Activated CD8-positive, alpha-beta memory T cell treated with anti-CD3 and anti-CD28 coated beads for 24 hours (primary cell): ENCODE measurements around the gene PPM1L.

ENCODE experiments used
- DNase-seq: peaks from one replicate; pipeline ENCODE4 v3.0.0-alpha.2; 2020

Gene PPM1L

GRCh38 chr3:160810362-160811236 is 54.6 kb downstream of the PPM1L start:
- no peak for DNase-seq

DNA sequence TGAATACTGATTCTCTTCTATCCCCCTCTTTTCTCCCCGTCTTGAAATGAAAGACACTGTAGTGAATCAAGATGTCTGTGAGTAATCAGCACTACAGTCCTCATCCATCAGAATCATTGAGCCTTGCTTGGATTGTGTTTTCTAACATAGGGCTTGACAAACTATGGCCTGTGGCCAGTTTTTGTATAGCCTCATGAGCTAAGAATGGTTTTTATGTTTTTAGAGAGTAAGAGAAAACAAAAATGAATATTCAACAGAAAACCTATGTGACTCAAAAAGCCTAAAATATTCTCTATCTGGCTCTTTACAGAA is 55.2 kb downstream of the PPM1L start:
- DNase-seq: no peak

GRCh38 chr3:160812304-160812703 is 56.3 kb downstream of the PPM1L start:
- no peak for DNase-seq

GRCh38 chr3:160815280-160815679 is 59.2 kb downstream of the PPM1L start:
- DNase-seq: no peak

- DNase-seq: no peak
Observed at GRCh38 chr3:160820022-160820421, 64.0 kb downstream of the PPM1L start.

DNA sequence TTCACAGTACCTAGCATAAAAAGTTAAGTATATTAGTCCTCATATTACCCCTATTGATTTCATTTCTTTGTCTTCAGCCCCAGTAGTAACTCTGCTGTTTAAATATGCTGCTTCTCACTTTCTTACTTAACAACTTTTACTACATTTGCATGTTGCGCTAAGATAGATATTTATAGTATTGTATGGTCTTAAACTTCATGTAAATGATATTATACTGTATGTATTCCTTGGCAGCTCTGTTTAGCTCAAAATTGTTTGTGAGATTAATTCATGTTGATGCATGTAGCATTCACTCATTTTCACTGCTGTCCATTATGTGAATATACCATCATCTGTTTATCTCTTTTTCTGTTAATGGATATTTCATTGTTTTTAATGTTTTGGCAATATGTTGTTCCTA is 64.4 kb downstream of the PPM1L start:
- no peak for DNase-seq

DNA sequence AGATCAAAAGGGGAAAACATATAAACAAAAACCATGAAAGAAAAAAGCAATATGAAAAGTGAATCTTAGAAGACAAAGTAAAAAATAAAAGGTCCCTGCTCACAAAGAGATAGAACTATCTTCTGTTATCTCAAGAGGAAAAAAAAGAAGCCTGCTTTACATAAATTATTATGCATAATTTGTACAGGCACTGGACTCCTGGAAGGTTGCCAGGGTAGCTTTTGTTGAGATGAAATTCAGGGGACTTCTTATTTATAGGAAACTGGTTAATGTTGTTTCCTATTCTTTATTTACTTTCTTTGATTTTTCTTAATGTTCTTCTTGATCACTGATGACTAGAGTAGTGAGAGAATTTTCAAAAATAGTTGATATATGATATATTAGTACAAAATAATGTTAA is 66.9 kb downstream of the PPM1L start:
- DNase-seq: no peak

GRCh38 chr3:160825311-160825800 is 69.3 kb downstream of the PPM1L start:
- no peak for DNase-seq

DNA sequence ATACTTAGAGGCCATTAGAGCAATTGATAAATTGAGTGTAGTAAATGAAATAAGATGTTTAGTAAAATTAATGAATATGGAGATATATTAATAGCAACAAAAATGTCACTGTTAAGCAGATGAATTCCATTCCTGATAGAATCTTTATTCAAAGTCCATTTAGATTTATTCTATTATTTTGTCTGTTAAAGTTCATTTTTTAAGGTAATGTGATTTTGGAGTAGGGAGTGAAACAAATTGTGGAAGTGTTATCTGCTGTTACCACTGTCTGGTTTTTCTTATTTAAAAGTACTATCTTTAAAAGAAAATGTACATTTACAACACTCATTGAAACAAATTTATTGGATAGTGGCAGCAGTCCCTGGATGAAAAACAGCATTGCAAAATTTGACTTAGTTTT is 70.4 kb downstream of the PPM1L start:
- DNase-seq: no peak

DNA sequence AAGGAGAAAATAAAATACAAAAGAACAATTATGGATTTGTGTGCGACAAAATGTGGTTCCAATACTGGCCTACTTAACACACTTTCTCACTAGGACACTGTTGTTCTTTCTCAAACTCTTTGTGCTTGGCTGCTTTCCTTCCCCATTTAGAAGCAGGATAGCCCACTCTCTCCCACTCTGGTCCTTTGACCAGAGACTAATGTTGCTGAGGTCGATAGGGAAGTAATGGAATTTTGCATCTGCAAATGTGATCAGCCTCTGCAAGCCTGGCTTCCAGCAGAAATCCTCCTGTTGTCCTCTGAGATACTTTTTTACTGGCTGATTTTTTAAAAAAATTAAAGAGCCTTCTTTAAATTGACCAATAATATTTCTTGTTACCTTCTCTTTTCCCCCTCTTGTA is 71.0 kb downstream of the PPM1L start:
- no peak for DNase-seq

DNA sequence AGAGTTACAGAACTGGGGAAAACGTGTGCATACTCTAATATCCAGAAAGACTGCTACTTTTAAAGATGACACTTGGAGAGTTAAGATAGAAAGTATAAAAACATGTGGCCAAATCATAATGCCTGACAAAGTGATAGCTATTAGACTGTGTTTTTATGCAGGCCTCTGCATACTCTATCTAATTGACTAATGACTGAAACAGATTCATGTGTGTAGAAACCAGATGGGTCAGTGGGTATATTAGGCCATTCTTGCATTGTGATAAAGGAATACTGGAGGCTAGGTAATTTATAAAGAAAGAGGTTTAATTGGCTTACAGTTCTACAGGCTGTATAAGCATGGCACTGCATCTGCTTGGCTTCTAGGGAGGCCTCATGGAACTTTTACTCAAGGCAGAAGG is 71.5 kb downstream of the PPM1L start:
- no peak for DNase-seq

GRCh38 chr3:160828880-160829279 is 72.8 kb downstream of the PPM1L start:
- DNase-seq: no peak

- DNase-seq: no peak
Observed at GRCh38 chr3:160829486-160830009, 73.5 kb downstream of the PPM1L start.

- DNase-seq: no peak
Observed at GRCh38 chr3:160830796-160831195, 74.8 kb downstream of the PPM1L start.

- no peak for DNase-seq
Observed at GRCh38 chr3:160831401-160831800, 75.4 kb downstream of the PPM1L start.

DNA sequence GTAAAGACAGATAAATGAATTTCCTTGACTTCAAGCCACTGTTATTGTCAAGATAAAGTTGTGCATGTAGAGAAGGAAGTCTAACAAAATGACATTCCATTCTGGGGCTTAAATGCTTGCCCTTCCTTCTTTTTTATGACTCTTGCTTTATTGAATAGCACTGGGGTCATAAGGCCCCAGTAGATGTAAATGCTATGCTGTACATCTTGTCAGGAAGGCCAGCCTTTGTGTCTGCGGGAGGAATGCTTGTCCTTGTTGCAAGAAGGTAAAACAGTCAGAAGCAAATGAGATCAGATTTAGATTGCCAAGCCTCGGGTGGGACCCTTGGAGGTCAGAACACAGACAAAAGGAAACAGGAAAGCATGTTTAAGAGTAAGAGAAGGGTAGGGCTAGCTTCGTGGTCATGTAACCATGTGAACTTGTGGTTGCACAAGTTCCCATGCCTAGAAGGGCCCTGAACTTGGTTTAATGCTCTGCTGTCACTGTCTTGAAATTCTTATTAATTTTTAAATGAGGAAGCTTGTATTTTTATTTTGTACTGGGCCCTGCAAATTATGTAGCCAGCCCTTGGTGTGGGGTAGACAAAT is 81.5 kb downstream of the PPM1L start:
- DNase-seq: no peak

DNA sequence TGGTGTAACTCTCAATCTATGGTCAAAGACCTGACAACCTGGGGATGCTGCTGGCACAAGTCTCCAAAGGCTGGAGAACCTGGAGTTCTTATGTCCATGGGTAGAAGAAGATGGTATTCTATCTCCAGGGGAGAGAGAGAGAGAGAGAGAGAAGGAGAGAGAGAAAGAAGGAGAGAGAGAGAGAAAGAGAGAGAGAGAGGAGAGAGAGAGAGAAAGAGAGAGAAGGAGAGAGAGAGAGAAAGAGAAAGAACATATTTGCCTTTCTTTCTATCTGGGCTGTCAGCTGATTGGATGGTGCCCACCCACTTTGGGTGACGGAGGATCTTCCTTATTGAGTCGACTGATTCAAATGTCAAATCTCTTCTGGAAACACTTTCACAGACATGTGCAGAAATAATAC is 84.6 kb downstream of the PPM1L start:
- DNase-seq: no peak

- DNase-seq: no peak
Observed at GRCh38 chr3:160841455-160841854, 85.4 kb downstream of the PPM1L start.

GRCh38 chr3:160842021-160843005 is 86.3 kb downstream of the PPM1L start:
- no peak for DNase-seq

DNA sequence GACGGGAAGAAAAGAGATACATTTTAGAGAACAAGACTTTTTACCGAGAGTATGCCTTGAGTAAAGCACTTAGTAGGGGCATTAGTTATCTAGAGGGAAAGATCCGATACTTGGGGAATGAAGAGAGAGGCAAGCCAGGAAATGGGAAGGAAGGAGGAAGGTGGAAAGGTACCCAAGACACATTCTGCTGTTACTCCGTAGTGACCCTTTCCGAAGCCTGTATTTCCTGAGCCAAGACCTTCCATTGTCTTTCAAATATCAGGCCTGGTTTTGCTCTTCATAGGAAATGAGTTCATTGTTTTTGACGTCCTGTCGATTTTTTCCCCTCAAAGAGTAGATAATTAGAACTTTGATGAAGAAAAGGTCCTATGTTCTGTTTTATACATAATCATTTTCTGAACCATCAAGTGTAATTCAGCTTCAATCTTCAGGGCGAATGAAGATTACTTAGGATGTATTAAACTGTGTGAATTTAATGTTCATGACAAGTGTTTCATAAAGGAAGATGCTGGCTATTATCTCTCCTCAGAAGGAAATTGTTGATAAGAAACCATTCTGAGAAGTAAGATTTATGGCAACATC is 95.7 kb downstream of the PPM1L start:
- no peak for DNase-seq

- no peak for DNase-seq
Observed at GRCh38 chr3:160852856-160853255, 96.8 kb downstream of the PPM1L start.

DNA sequence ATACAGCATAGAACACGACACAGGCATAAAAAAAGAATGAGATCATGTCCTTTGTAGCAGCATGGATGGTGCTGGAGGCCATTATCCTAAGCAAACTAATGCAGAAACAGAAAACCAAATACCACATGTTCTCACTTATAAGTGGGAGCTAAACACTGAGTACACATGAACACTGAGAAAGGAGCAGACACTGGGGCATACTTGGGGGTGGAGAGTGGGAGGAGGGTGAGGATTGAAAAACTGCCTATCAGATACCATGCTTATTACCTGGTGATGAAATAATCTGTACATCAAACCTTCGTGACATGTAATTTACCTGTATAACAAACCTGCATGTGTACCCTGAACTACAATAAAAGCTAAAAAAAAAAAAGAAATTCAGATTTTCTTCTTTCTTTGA is 100.4 kb downstream of the PPM1L start:
- no peak for DNase-seq
